HEK293 (cell line): ENCODE results near the gene DDC.

ENCODE experiments used
- CTCF ChIA-PET: fragments of 350-600 bp; formaldehyde crosslinking; extraction: SDS; loops from one replicate; lab custom pipeline; 2021; ENCODE audit warnings: antibody characterized with exemption; lab: Yijun Ruan, JAX
- POLR2A ChIA-PET: fragments of 300-600 bp; formaldehyde crosslinking; extraction: SDS; loops from one replicate; lab custom pipeline; 2020; ENCODE audit warnings: antibody characterized with exemption, inconsistent platforms; lab: Yijun Ruan, JAX
- H3K27ac ChIP-seq: fragments of 200-500 bp; sonication (Bioruptor generic); 2 replicates; pipeline ENCODE4 v1.5.1; 2014; ENCODE audit warnings: low read depth, low read length, control low read depth, inconsistent platforms; ENCODE audit errors: extremely low read depth
- H3K36me3 ChIP-seq, 2 experiments: fragments of 200-500 bp in 1 of 2; sonication (Bioruptor generic) in 1 of 2; 1 replicate in 1 of 2; 2 replicates in 1 of 2; pipeline ENCODE4 v1.5.1; 2014 to 2017; ENCODE audit warnings: inconsistent platforms in 2 of 2, low read length in 2 of 2; ENCODE audit not compliant: control insufficient read depth in 2 of 2, insufficient read depth in 1 of 2
- H3K4me1 ChIP-seq: fragments of 200-500 bp; sonication (Bioruptor generic); 2 replicates; pipeline ENCODE4 v1.5.1; 2014; ENCODE audit warnings: mild to moderate bottlenecking, low read length, inconsistent platforms; ENCODE audit not compliant: control insufficient read depth, insufficient read depth
- H3K4me3 ChIP-seq: 2 replicates; pipeline ENCODE4 v1.5.1; 2011; ENCODE audit warnings: low read depth, mild to moderate bottlenecking, control low read depth, low read length, moderate library complexity
- H3K9me3 ChIP-seq: fragments of 200-500 bp; sonication (Bioruptor generic); 2 replicates; pipeline ENCODE4 v1.5.1; 2014; ENCODE audit warnings: low read depth, low read length, inconsistent platforms; ENCODE audit not compliant: control insufficient read depth, insufficient read depth
- KLF1 ChIP-seq: fragments of 450-650 bp; formaldehyde crosslinking; IDR thresholded peaks from 2 replicates; pipeline ENCODE4 v1.5.1; 2016; ENCODE audit warnings: missing biosample characterization, missing genetic modification characterization
- PATZ1 ChIP-seq: fragments of 450-650 bp; formaldehyde crosslinking; IDR thresholded peaks from 2 replicates; pipeline ENCODE4 v1.5.1; 2016; ENCODE audit warnings: missing biosample characterization, missing genetic modification characterization
- ZBTB7A ChIP-seq: fragments of 450-650 bp; formaldehyde crosslinking; IDR thresholded peaks from 2 replicates; pipeline ENCODE4 v1.5.1; 2016; ENCODE audit warnings: low read depth, missing biosample characterization, missing genetic modification characterization
- ZFP3 ChIP-seq: fragments of 450-650 bp; formaldehyde crosslinking; IDR thresholded peaks from 2 replicates; pipeline ENCODE4 v1.5.1; 2016; ENCODE audit warnings: low read depth, missing biosample characterization, missing genetic modification characterization
- ZNF169 ChIP-seq: fragments of 450-650 bp; formaldehyde crosslinking; IDR thresholded peaks from 2 replicates; pipeline ENCODE4 v1.5.1; 2016; ENCODE audit warnings: missing biosample characterization, missing genetic modification characterization
- ZNF23 ChIP-seq: fragments of 450-650 bp; formaldehyde crosslinking; IDR thresholded peaks from 2 replicates; pipeline ENCODE4 v1.5.1; 2016; ENCODE audit warnings: missing biosample characterization, missing genetic modification characterization, borderline replicate concordance
- ZNF26 ChIP-seq: fragments of 450-650 bp; formaldehyde crosslinking; IDR thresholded peaks from 2 replicates; pipeline ENCODE4 v1.5.1; 2016; ENCODE audit warnings: missing biosample characterization, missing genetic modification characterization
- ZNF280D ChIP-seq: fragments of 450-650 bp; formaldehyde crosslinking; IDR thresholded peaks from 2 replicates; pipeline ENCODE4 v1.5.1; 2016; ENCODE audit warnings: missing biosample characterization, missing genetic modification characterization
- ZNF311 ChIP-seq: fragments of 450-650 bp; formaldehyde crosslinking; IDR thresholded peaks from 2 replicates; pipeline ENCODE4 v1.5.1; 2017; ENCODE audit warnings: missing biosample characterization, missing genetic modification characterization, borderline replicate concordance
- ZNF391 ChIP-seq: fragments of 450-650 bp; formaldehyde crosslinking; IDR thresholded peaks from 2 replicates; pipeline ENCODE4 v1.5.1; 2016; ENCODE audit warnings: low read depth, missing biosample characterization, missing genetic modification characterization, borderline replicate concordance
- ZNF416 ChIP-seq: fragments of 450-650 bp; formaldehyde crosslinking; IDR thresholded peaks from 2 replicates; pipeline ENCODE4 v1.5.1; 2016; ENCODE audit warnings: missing biosample characterization, missing genetic modification characterization
- ZNF48 ChIP-seq: fragments of 450-650 bp; formaldehyde crosslinking; IDR thresholded peaks from 2 replicates; pipeline ENCODE4 v1.5.1; 2016; ENCODE audit warnings: missing biosample characterization, missing genetic modification characterization
- ZNF510 ChIP-seq: fragments of 450-650 bp; formaldehyde crosslinking; IDR thresholded peaks from 2 replicates; pipeline ENCODE4 v1.5.1; 2018; ENCODE audit warnings: mild to moderate bottlenecking, missing genetic modification characterization, missing biosample characterization; ENCODE audit not compliant: insufficient replicate concordance
- ZNF529 ChIP-seq: fragments of 450-650 bp; formaldehyde crosslinking; IDR thresholded peaks from 2 replicates; pipeline ENCODE4 v1.5.1; 2017; ENCODE audit warnings: missing genetic modification characterization, missing biosample characterization; ENCODE audit not compliant: insufficient replicate concordance
- ZNF629 ChIP-seq: fragments of 450-650 bp; formaldehyde crosslinking; IDR thresholded peaks from 2 replicates; pipeline ENCODE4 v1.5.1; 2017; ENCODE audit warnings: missing biosample characterization, missing genetic modification characterization
- ZNF707 ChIP-seq: fragments of 450-650 bp; formaldehyde crosslinking; IDR thresholded peaks from 2 replicates; pipeline ENCODE4 v1.5.1; 2016; ENCODE audit warnings: missing biosample characterization, missing genetic modification characterization
- ZNF785 ChIP-seq: fragments of 450-650 bp; formaldehyde crosslinking; IDR thresholded peaks from 2 replicates; pipeline ENCODE4 v1.5.1; 2016; ENCODE audit warnings: missing biosample characterization, missing genetic modification characterization
- TF ChIP-seq, protein P1 (sequence below): fragments of 450-650 bp; formaldehyde crosslinking; IDR thresholded peaks from 2 replicates; pipeline ENCODE4 v1.5.1; 2016; ENCODE audit warnings: missing biosample characterization, missing genetic modification characterization
- TF ChIP-seq, protein P2 (sequence below): fragments of 450-650 bp; formaldehyde crosslinking; IDR thresholded peaks from 2 replicates; pipeline ENCODE4 v1.5.1; 2016; ENCODE audit warnings: missing biosample characterization, missing genetic modification characterization
- TF ChIP-seq, protein P3 (sequence below): fragments of 450-650 bp; formaldehyde crosslinking; IDR thresholded peaks from 2 replicates; pipeline ENCODE4 v1.5.1; 2017; ENCODE audit warnings: missing biosample characterization, missing genetic modification characterization

DDC gene

DNA sequence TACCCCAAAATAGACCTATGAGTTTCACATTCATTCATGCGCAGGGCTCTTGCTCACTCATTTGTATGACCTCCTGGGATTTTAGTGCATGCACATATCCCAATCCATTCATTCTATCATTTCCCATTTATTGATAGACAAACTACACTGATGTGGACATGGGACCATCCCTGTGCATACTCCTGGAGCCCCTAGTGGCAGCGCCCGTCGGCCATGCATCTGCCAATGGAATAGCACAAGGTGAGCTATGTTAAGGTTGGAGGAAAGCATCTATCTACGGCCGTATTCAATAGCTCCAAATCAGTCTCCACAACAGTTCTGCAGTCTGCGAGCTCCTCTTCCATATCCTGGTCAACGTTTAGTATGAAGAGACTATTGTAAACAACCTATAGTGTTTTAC lies 83.3 kb downstream of the DDC start:
- H3K4me3 ChIP-seq = no peak overlapping the region
- ChIA-PET CTCF (interaction anchor here (3.0 kb wide), 1 partner anchor 14 kb away, joined by 10 read pairs; no protein-coding TSS in a partner anchor), POLR2A (no interaction called here)
- TF ChIP-seq KLF1 (tag by site-specific recombination) = no peak
- no peak for TF ChIP-seq ZNF785 (tag by site-specific recombination)
- no peaks in the 10 kb centered on the region for H3K4me1 ChIP-seq
- H3K27ac ChIP-seq = no peak overlapping the region
- no peaks in the 10 kb centered on the region for H3K36me3 ChIP-seq
- H3K9me3 ChIP-seq = no peaks in the 10 kb centered on the region

DNA sequence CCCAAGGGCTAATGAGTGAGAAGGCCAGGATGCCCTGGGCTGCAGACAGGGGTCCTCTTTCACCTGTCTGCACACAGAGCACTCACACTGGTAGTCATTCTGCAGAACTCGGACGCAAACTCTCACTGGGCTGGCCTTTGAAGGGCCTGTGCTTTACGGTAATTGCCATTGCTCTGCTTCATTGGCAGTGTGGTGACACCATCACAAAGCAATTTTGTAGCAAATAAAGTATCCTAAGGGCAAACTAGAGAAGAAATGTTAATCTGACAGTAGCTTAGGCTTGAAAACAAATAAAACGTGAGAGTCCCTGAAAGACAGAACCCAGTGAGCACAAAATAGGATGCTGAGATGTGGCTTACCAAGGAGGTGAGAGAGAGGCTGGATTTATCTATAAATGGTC lies 84.4 kb downstream of the DDC start:
- TF ChIP-seq ZNF529 (tag by site-specific recombination) = no peak
- TF ChIP-seq ZNF510 (tag by site-specific recombination) = no peak
- no peak for TF ChIP-seq ZNF48 (tag by site-specific recombination)
- no peak for TF ChIP-seq PATZ1 (tag by site-specific recombination)
- no peak for TF ChIP-seq ZNF311
- TF ChIP-seq, protein P1, sequence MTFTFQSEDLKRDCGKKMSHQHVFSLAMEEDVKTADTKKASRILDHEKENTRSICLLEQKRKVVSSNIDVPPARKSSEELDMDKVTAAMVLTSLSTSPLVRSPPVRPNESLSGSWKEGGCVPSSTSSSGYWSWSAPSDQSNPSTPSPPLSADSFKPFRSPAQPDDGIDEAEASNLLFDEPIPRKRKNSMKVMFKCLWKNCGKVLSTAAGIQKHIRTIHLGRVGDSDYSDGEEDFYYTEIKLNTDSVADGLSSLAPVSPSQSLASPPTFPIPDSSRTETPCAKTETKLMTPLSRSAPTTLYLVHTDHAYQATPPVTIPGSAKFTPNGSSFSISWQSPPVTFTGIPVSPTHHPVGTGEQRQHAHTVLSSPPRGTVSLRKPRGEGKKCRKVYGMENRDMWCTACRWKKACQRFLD (tag by site-specific recombination) = no peak
- TF ChIP-seq ZNF280D (tag by site-specific recombination) = no peak
- TF ChIP-seq ZNF629 (tag by site-specific recombination) = no peak
- Histone ChIP-seq H3K36me3 (no peaks in the 10 kb centered on the region), H3K4me1 (no peaks in the 10 kb centered on the region), H3K27ac (no peak overlapping the region), H3K4me3 (no peak overlapping the region), H3K9me3 (no peaks in the 10 kb centered on the region)
- CTCF ChIA-PET = interaction anchor here (0.7 to 3.0 kb wide), 2 partner anchors 13 to 107 kb away, joined by 3 to 10 read pairs; no protein-coding TSS in a partner anchor
- POLR2A ChIA-PET = no interaction called here

DNA sequence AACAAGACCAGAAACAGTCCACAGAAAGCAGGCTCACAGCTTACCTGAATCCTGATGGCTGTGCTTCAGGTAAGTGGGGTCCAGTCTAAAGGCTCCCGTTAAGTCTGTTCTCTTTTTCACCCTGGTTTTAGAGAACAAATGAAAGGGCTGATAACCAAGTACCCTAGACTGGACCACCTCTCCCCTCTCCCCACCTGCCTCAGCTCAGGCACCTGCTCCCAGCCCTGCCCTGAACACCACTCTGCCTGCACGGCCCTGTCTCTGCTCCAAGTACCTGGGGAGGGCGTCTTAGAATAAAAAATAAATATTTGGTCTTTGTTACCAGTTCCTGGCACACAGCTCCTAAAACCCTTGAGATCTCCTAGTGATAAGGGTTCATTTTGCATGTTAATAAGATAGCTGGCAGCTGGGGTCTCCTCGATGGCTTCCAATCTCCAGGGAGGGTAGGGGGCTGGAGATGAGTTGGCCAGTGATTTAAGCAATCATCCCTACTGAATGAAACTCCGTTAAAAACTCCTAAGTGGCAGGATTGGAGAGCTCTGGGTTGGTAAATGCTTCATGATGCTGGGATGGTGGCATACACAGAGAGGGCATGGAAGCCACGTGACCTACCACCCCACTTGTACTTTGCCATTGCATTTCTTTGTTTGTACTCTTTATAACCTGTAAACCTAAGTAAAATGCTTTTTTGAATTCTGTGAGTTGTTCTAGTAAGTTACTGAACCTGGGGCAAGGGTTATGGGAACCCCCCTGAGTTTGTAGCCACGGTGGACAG lies 85.3 kb downstream of the DDC start:
- Histone ChIP-seq H3K27ac (no peak overlapping the region), H3K4me1 (no peaks in the 10 kb centered on the region)
- no peak for TF ChIP-seq ZBTB7A (tag by site-specific recombination)
- TF ChIP-seq, protein P2, sequence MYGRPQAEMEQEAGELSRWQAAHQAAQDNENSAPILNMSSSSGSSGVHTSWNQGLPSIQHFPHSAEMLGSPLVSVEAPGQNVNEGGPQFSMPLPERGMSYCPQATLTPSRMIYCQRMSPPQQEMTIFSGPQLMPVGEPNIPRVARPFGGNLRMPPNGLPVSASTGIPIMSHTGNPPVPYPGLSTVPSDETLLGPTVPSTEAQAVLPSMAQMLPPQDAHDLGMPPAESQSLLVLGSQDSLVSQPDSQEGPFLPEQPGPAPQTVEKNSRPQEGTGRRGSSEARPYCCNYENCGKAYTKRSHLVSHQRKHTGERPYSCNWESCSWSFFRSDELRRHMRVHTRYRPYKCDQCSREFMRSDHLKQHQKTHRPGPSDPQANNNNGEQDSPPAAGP = no peak
- TF ChIP-seq ZNF391 (tag by site-specific recombination) = no peak
- TF ChIP-seq ZNF416 (tag by site-specific recombination) = no peak
- TF ChIP-seq ZNF23 (tag by site-specific recombination) = no peak
- TF ChIP-seq, protein P3, sequence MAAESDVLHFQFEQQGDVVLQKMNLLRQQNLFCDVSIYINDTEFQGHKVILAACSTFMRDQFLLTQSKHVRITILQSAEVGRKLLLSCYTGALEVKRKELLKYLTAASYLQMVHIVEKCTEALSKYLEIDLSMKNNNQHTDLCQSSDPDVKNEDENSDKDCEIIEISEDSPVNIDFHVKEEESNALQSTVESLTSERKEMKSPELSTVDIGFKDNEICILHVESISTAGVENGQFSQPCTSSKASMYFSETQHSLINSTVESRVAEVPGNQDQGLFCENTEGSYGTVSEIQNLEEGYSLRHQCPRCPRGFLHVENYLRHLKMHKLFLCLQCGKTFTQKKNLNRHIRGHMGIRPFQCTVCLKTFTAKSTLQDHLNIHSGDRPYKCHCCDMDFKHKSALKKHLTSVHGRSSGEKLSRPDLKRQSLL (tag by site-specific recombination) = no peak
- TF ChIP-seq ZNF169 (tag by site-specific recombination) = no peak
- TF ChIP-seq ZNF26 (tag by site-specific recombination) = no peak
- no peak for TF ChIP-seq ZNF707 (tag by site-specific recombination)
- TF ChIP-seq ZFP3 = no peak

More for the DNA sequence above, 85.3 kb downstream of the DDC start:
- POLR2A ChIA-PET = no interaction called here
- H3K4me3 ChIP-seq = no peak overlapping the region
- no peaks in the 10 kb centered on the region for H3K9me3 ChIP-seq
- H3K36me3 ChIP-seq = no peaks in the 10 kb centered on the region
- CTCF ChIA-PET = interaction anchor here (0.7 to 3.0 kb wide), 2 partner anchors 12 to 108 kb away, joined by 3 to 10 read pairs; no protein-coding TSS in a partner anchor
